NCI-H446 treated with DMSO at 0.1 percent for 48 hours (cell line): ENCODE data around the gene DNAJC24.

Source experiments
- DNase-seq: peaks from one replicate; lab custom pipeline; 2025; lab: John Stamatoyannopoulos, UW

Gene DNAJC24

GRCh38 chr11:31415435-31415834, 45.8 kb downstream of the DNAJC24 start:
- no peak for DNase-seq

DNA sequence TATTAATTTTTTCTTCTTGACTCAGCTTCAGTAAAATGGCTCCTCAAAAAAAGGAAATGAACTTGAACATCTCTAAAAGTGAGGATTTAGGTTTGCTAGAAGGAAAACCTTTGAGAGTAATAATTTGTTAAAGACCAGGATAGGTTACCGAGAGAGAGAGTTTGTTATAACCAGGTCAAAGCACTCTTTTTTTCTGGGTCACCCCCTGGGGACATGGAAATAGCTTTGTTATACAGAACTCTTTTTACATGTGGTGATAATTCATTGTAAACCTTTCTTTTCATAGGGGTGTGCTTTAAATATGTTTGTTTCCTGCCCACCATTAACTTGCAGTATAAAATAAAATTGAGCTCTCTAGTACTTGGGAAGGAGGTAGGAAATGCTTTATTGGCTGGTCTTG, 47.7 kb downstream of the DNAJC24 start:
- no peak for DNase-seq

DNA sequence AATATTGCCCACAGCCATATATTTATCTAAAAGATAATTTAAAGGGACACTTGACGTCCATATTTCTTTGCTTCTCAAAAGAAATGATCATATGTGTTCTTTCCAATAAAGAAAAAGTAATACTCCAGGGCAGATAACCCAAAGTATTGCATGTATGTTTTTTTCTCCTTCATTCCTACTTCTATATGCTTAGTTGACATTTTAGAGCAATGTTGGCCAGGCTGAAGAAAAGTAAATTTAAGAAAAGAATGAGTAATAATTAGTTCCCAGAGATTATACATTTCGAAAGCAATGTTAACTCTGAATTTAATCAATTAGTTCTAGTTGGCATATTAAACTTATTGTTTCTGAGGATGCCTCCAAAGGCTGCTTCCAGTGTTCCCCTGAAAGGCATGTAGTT, 48.2 kb downstream of the DNAJC24 start:
- DNase-seq: no peak

DNA sequence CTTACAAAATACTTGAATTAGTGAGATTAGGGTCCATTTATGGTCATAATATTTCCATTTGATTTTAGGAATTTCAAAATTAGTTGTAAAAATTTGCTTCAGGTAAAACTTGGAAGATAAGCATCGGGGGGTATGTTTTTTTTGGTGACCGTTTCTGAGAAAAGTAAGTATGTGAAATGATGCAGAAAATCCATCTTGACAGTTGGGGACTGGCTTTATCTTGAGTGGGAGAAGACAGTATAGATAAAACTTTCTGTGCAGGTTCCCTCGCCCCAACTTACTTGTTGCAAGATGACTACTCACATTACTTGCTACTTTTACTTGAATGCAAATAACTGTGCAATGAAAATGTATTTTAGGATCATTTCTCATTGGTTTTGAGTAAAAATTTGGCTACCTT, 49.5 kb downstream of the DNAJC24 start:
- no peak for DNase-seq

DNA sequence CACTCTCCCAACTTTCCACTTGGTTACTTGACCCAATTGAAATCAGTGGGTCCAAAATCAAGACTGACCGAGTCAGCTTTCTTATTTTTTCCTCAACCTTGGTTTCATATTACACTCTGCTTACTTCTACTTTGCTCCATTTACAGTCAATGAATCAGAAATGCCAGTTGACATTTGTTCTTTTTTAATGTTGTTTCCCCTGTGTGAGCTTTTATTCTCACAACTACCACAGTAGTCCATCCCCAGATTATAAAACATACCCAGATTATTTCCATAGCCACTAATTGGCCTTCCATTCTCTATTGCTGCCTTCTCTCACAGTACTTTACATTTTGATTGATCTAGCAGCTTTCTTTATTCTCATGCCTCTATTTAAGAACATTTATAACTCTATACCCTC, 50.0 kb downstream of the DNAJC24 start:
- DNase-seq: no peak

DNA sequence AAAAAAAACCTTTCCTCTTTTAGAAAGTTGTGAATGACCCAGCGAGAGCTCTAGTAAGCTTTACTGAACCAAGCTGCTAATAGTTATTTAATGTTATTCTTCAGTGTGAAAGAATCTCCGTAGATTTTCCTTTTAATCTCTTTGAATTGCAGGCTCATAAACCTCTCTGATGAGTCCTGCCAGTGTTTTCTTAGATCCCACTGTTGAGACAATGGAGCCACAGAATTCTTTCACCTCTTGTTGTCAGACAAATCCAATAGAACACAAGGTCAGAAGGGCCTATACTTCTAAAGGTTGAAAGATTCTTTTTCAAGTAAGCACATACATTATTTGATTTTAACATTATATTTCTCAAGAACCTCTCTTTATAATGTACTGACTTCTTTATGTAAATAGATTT, 52.2 kb downstream of the DNAJC24 start:
- DNase-seq: no peak

DNA sequence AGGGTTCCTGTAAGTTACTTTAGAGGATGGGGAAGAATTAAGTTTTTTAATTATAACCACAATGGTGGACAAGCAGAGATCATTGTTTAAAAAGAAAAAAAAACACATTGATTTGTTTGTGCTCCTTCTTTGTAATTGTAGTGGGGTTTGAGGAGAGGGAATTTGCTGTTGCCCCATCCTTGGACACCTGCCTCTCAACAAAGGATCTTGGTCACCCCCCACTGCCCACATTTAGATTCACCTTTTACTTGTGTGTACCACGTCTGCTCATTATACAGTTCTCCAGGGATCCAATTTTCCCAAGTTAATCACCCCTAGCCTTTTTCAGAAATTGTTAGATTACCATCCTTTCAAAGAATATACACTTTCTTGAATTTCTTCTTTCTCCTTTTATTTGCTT, 53.0 kb downstream of the DNAJC24 start:
- no peak for DNase-seq

DNA sequence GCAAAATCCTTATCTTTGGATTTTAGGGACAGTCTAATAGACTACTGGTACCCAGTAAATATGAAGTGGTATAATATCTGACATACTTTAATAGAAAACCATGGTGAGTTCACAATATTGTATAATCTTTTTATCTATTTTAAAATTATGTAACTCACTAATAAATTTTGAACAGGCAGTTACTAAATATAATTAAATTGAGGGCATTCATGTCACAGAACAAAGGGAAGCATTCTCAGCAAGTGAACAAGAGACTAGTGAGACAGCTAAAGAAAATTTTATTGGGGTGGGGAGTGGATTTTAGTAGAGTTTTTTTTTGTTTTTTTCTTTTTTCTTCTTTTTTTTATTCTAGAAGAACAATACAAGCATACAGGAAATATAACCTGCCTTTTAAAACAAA, 55.0 kb downstream of the DNAJC24 start:
- DNase-seq: no peak

DNA sequence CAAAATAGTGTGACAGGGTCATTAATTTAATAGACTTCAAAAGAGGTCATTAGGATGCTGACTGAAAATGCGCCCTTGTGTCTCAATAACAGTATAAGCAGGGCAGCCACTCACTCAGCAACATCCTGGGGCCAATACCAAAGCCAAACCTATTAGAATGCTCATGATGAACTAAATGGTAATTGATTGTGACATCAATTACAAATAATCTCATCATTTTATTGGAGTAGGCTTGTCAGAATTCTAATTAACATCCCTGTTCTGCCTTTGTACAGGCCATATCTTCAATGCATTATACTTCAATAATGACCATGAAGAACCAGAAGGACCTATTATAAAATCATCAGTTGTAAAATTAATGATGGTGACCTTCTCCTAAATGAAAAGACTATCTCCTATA, 64.2 kb downstream of the DNAJC24 start:
- no peak for DNase-seq

- no peak for DNase-seq
Measured at GRCh38 chr11:31437742-31438435, 68.2 kb downstream of the DNAJC24 start.

- DNase-seq: no peak
Measured at GRCh38 chr11:31441296-31441695, 71.6 kb downstream of the DNAJC24 start.

DNA sequence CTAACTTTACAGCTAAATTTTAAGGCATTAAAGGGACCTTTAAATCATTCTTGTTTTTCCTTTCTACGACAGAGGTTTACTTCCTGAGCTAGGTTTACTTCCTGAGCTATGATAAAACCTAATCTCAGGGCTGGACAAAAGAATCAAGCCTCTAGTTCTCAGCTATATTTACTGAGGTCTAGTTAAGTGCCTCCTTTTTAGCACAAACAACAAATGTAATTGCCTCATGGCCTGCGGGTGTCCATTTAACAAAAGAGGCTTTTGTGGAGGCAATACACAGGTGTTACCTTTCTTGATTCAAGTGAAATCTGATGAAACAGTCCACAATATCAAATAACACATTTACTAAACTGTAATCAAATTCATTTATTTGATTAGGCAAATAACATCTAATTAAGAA, 72.4 kb downstream of the DNAJC24 start:
- DNase-seq: no peak

GRCh38 chr11:31443802-31444201, 74.1 kb downstream of the DNAJC24 start:
- DNase-seq: no peak

- DNase-seq: no peak
Measured at GRCh38 chr11:31445621-31446020, 76.0 kb downstream of the DNAJC24 start.

- DNase-seq: no peak
Measured at GRCh38 chr11:31449040-31449439, 79.4 kb downstream of the DNAJC24 start.

- DNase-seq: no peak
Measured at GRCh38 chr11:31450841-31451240, 81.2 kb downstream of the DNAJC24 start.

GRCh38 chr11:31455177-31455576, 85.5 kb downstream of the DNAJC24 start:
- DNase-seq: no peak

GRCh38 chr11:31464436-31464835, 94.8 kb downstream of the DNAJC24 start:
- no peak for DNase-seq

DNA sequence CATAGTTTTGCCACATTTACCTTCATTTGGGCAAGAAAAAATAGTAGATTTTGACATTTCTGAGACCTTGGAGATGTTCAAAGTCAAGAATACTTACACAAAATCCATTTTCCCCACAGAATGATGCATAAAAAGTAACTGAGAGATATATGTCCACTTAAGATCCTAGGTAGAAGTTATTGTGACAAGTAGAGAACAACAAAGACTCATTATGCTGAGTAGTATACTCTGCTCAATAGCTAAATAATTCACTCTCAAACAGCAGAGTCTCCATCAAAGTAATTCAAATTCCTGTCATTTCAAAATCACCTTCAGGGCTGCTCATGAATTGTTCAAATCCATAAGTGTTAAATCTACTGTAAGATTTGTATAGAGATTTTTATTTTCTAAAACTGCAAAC, 104.4 kb downstream of the DNAJC24 start:
- DNase-seq: no peak

DNA sequence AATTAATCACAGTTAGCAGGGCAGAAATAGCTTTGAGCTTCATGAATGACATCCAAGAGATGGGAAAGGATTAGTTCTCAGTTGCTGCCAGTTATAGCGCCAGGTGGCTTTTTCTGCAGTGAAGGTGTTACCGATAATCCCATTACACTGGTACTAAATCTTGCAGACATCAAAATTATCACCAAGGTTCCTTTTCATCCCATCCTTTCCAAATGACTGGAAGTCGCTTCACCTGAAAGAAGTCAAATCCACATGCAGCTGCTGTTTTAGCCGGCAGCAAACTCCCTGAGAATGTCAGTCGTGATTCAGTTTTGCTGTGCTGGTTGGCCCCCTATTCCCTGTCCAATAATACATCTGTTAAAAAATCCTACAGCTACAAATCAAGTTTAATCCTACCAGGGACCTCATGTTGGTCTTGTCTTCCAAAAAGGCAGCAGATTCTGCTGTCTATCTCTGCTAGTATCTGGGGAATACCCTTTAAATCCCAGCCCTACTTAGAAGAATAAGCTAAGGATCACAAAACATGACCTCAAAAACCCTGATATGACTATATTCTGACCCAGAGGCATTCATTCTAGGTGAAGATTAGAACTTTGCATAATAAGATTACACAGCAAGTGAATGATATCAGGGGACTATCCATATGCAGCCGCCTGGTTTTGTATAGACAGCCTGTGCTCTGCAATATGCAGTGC, 108.0 kb downstream of the DNAJC24 start:
- DNase-seq: no peak

- no peak for DNase-seq
Measured at GRCh38 chr11:31478223-31478590, 108.5 kb downstream of the DNAJC24 start.

- no peak for DNase-seq
Measured at GRCh38 chr11:31479066-31479465, 109.4 kb downstream of the DNAJC24 start.

GRCh38 chr11:31480930-31481329, 111.3 kb downstream of the DNAJC24 start:
- DNase-seq: no peak
